Activated CD8-positive, alpha-beta T cell treated with anti-CD3 and anti-CD28 coated beads for 36 hours (primary cell): Measurements from ENCODE around the gene GZMA. TPM values are rescaled to one million over a fixed set of nuclear protein-coding genes. Genes with fewer than 3 reads are reported as not detected.

Source experiments
- ATAC-seq: fragments of 200-7000 bp; cut with Tn5 transposase; one replicate; pipeline ENCODE4 v1.10.0; 2021; ENCODE audit warnings: mild to moderate bottlenecking, moderate library complexity
- CTCF ChIA-PET: fragments of 350-600 bp; sonication (Branson Sonifier 250); formaldehyde crosslinking; loops from one replicate; lab custom pipeline; 2021; ENCODE audit warnings: antibody characterized with exemption; lab: Charles Lee
- POLR2A ChIA-PET: fragments of 350-600 bp; sonication (Branson Sonifier 250); formaldehyde crosslinking; loops from one replicate; lab custom pipeline; 2021; ENCODE audit warnings: antibody characterized with exemption; lab: Charles Lee
- DNase-seq: peaks from one replicate; pipeline ENCODE4 v3.0.0-alpha.2; 2020
- H3K27ac Mint-ChIP-seq: one replicate; pipeline ENCODE4 v1.8.0; 2021; ENCODE audit warnings: mild to moderate bottlenecking, mixed read lengths
- H3K27me3 Mint-ChIP-seq: one replicate; pipeline ENCODE4 v1.8.0; 2021; ENCODE audit warnings: mixed read lengths
- H3K36me3 Mint-ChIP-seq: one replicate; pipeline ENCODE4 v1.8.0; 2021; ENCODE audit warnings: low read depth, mixed read lengths
- H3K4me1 Mint-ChIP-seq: one replicate; pipeline ENCODE4 v1.8.0; 2021; ENCODE audit warnings: low read depth, mixed read lengths
- H3K4me3 Mint-ChIP-seq: one replicate; pipeline ENCODE4 v1.8.0; 2021; ENCODE audit warnings: mild to moderate bottlenecking, moderate library complexity, mixed read lengths
- H3K9me3 Mint-ChIP-seq: one replicate; pipeline ENCODE4 v1.8.0; 2021; ENCODE audit warnings: mixed read lengths
- intact Hi-C: fragments of 100-400 bp; cut with micrococcal nuclease; formaldehyde crosslinking; loops from one replicate; pipeline ENCODE4 v1.10.0; 2022
- total RNA-seq, 2 experiments: library from RNA; stranded (reverse); gene quantifications; one replicate each; pipeline ENCODE4 v1.2.3, GENCODE V29; 2021
- TF ChIP-seq, protein P1 (sequence below): fragments of 200-600 bp; IDR thresholded peaks from one replicate; pipeline ENCODE4 v1.8.0; 2022; ENCODE audit warnings: antibody characterized with exemption, mild to moderate bottlenecking

GZMA gene
- total RNA-seq, 2 experiments from 2014 or later, result 17.8 to 18.2 TPM

DNA sequence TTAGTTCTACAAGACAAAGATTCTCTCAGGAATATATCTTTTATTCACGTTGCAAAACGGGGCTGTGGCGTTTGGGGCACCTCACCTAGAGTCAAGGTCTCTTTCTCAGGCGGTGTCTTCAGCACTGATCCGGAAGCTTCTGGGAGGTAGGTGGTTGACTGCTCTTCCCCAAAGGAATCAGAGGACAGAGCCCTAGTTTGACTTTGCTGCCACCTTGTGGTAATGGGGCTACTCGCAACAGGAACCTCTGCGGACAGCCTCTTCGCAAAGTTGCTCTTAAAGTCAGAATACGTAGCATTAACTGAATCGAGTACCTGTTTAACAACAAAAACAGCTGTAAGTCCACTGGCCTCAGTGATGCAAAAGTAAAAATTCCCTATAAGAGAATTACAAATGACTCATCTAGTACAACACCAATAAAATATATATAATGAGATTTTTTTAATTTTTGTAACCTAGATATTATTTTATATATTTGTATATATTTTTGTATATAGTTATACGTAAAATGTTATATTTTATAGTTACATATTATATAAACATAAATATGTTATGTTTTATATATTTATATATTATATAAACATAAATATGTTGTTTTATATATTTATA lies 44.2 kb downstream of the GZMA start:
- Mint-ChIP-seq H3K4me1 (peaks cover 13% of the 10 kb centered on the region), H3K27ac (no peak overlapping the region), H3K4me3 (no peak overlapping the region), H3K9me3 (no peaks in the 10 kb centered on the region), H3K36me3 (no peaks in the 10 kb centered on the region), H3K27me3 (peaks cover 6% of the 10 kb centered on the region)
- DNase-seq, result peak; percentile 89
- ChIA-PET CTCF (interaction anchor here (0.6 to 6.7 kb wide), 50 partner anchors 9 to 675 kb away, joined by 3 to 111 read pairs (median 5); partner anchors contain the start of genes ESM1, GPX8 and GZMK), POLR2A (no interaction called here)
- intact Hi-C loops, result loop anchor here (1.0 to 10.0 kb wide), 4 partner anchors 112 to 629 kb away; partner anchors contain the start of gene SNX18
- peak; percentile 67 for ATAC-seq
- TF ChIP-seq, protein P1, sequence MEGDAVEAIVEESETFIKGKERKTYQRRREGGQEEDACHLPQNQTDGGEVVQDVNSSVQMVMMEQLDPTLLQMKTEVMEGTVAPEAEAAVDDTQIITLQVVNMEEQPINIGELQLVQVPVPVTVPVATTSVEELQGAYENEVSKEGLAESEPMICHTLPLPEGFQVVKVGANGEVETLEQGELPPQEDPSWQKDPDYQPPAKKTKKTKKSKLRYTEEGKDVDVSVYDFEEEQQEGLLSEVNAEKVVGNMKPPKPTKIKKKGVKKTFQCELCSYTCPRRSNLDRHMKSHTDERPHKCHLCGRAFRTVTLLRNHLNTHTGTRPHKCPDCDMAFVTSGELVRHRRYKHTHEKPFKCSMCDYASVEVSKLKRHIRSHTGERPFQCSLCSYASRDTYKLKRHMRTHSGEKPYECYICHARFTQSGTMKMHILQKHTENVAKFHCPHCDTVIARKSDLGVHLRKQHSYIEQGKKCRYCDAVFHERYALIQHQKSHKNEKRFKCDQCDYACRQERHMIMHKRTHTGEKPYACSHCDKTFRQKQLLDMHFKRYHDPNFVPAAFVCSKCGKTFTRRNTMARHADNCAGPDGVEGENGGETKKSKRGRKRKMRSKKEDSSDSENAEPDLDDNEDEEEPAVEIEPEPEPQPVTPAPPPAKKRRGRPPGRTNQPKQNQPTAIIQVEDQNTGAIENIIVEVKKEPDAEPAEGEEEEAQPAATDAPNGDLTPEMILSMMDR, result peak; percentile 98

DNA sequence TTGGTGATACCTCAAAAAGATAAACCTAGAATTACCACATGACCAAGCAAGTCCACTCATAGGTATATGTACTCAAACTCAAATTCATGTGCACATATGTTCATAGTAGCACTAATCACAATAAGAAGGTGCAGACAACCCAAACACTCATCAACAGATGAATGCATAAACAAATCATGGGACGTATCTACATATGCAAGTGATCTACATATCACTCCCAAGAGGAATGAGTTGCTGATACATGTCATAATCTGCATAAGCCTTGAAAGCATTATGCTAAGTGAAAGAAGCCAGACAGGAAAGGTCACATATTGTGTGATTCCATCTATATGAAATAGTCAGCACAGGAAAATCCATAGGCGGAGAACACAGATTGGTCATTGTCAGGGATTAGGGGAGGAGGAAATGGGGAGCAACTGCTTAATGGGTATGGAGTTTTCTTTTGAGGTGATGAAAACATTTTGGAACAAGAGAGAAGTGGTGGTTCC lies 46.9 kb downstream of the GZMA start:
- DNase-seq, result no peak
- intact Hi-C loops, result loop anchor here (5.0 to 10.0 kb wide), 2 partner anchors 115 to 632 kb away; partner anchors contain the start of gene SNX18
- peaks cover 5% of the 10 kb centered on the region for H3K4me1 Mint-ChIP-seq
- TF ChIP-seq, protein P1, result no peak
- ChIA-PET POLR2A (no interaction called here), CTCF (interaction anchor here (1.8 to 2.8 kb wide), 2 partner anchors 190 to 205 kb away, joined by 4 to 19 read pairs; no protein-coding TSS in a partner anchor)
- H3K36me3 Mint-ChIP-seq, result no peaks in the 10 kb centered on the region
- H3K9me3 Mint-ChIP-seq, result no peaks in the 10 kb centered on the region
- H3K27ac Mint-ChIP-seq, result no peak overlapping the region
- ATAC-seq, result no peak
- no peak overlapping the region for H3K4me3 Mint-ChIP-seq
- H3K27me3 Mint-ChIP-seq, result peaks cover 11% of the 10 kb centered on the region

DNA sequence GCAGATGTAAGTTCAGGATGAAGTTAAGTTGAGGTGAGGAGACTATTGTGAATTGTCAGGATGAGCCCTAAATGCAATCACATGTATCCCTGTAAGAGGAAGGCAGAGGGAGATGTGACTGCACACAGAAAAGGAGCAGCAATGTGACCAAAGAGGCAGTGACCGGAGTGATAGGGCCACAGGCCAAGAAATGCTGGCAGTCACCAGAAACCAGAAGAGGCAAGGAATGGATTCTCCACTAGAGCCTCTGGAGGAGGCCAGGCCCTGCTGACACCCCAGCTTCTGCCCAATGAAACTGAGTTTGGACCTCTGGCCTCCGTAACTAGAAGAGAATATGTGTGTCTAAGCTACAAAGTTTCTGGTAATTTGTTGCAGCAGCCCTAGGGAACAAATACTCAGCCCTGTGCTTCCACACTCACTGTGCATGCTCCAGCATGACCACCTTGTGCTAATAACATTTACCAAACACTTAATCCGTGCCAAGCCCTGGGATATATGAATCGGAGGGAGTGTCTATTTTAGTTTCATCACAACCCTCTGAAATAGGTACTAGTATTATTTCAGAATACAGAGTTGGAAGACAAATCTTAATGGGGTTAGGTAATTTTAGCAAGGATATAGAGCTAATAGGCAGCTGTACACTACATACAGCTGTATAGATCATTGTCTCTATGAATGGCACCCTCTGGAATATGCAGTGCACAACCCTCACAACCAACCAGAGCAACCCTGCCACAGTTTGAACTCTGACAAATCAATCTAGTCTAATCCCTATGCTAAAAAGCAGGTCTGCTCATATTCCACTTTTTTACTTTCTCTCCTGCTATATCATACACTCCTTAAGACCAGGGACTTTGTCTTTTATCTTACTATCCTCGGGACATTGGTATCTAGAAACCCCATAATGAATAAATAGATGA lies 49.7 kb downstream of the GZMA start:
- Mint-ChIP-seq H3K4me1 (no peaks in the 10 kb centered on the region), H3K27me3 (peaks cover 14% of the 10 kb centered on the region), H3K36me3 (no peaks in the 10 kb centered on the region), H3K27ac (no peak overlapping the region), H3K4me3 (no peak overlapping the region), H3K9me3 (no peaks in the 10 kb centered on the region)
- ChIA-PET POLR2A (no interaction called here), CTCF (interaction anchor here (0.6 to 2.8 kb wide), 5 partner anchors 14 to 246 kb away, joined by 3 to 19 read pairs (median 3); no protein-coding TSS in a partner anchor)
- intact Hi-C loops, result no loop called here
- DNase-seq (no peak), ATAC-seq (no peak)
- TF ChIP-seq, protein P1, result no peak

DNA sequence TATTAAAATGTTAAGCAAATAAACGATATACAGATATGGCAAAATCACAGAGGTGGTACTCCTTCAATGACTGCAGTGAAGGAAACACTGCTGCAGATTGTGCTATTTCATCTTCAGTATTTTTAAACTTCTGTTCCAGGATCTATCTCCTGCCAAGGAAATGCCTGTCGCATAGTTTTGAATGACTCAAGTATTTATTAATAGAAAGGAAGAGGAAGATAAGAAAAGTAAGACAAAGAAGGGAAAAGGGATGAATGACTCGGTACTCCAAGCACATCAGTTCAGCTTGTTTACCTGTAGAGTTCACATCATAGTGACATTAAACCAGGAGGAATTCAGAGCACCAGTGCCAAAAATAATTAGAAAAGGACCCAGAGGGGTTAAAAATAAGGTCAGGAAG lies 52.4 kb downstream of the GZMA start:
- ChIA-PET CTCF (interaction anchor here (1.5 kb wide), 1 partner anchor 211 kb away, joined by 3 read pairs; no protein-coding TSS in a partner anchor), POLR2A (no interaction called here)
- TF ChIP-seq, protein P1, result no peak
- intact Hi-C loops, result no loop called here
- H3K27ac Mint-ChIP-seq, result no peak overlapping the region
- DNase-seq (no peak), ATAC-seq (no peak)
- H3K36me3 Mint-ChIP-seq, result no peaks in the 10 kb centered on the region
- no peaks in the 10 kb centered on the region for H3K4me1 Mint-ChIP-seq
- H3K4me3 Mint-ChIP-seq, result no peak overlapping the region
- H3K9me3 Mint-ChIP-seq, result no peaks in the 10 kb centered on the region
- peaks cover 18% of the 10 kb centered on the region for H3K27me3 Mint-ChIP-seq

Other genes starting within 250 kb of the GZMA start
- gene ESM1, start 117.1 kb upstream of the GZMA start, total RNA-seq, result under 1 TPM; 0.20 to 0.47 TPM
- 1 to 10 TPM; 5.2 to 6.2 TPM for gene GZMK, start 78.4 kb upstream of the GZMA start, total RNA-seq
- not detected for gene GPX8, start 57.5 kb downstream of the GZMA start, total RNA-seq
- gene CDC20B, start 70.5 kb downstream of the GZMA start, total RNA-seq, result not detected
- gene MCIDAS, start 124.7 kb downstream of the GZMA start, total RNA-seq, result under 1 TPM in 1 of 2 experiments, not detected in 1; 0.18 TPM
- not detected for gene CCNO, start 131.0 kb downstream of the GZMA start, total RNA-seq
- gene DHX29, start 205.0 kb downstream of the GZMA start, total RNA-seq, result 10 to 100 TPM; 11.6 to 13.7 TPM
- gene MTREX, start 205.3 kb downstream of the GZMA start, total RNA-seq, result 10 to 100 TPM; 88.9 to 93.4 TPM